A549 (cell line): ENCODE results near the gene KSR2. TPM values are rescaled to one million over a fixed set of nuclear protein-coding genes. Genes with fewer than 3 reads are reported as not detected.

Experiments
- ATAC-seq, 2 experiments: fragments of 200-7000 bp in 1 of 2; fragments of >200 bp in 1 of 2; cut with Nextera tagmentation in 1 of 2; cut with Tn5 transposase in 1 of 2; 3 replicates each; pipeline versions ENCODE4 v1.8.0 to v1.9.1; 2018 to 2020; ENCODE audit warnings: mild to moderate bottlenecking in 1 of 2, moderate library complexity in 1 of 2
- CTCF ChIA-PET: fragments of 300-600 bp; sonication (Branson Sonifier 250); formaldehyde crosslinking; extraction: SDS; loops from one replicate; lab custom pipeline; 2021; ENCODE audit warnings: antibody characterized with exemption, inconsistent platforms; lab: Yijun Ruan, JAX
- POLR2A ChIA-PET: fragments of 350-600 bp; formaldehyde crosslinking; extraction: SDS; loops from one replicate; lab custom pipeline; 2021; ENCODE audit warnings: antibody characterized with exemption, inconsistent platforms; lab: Yijun Ruan, JAX
- DNase-seq, 2 experiments: peaks; one replicate each; pipeline versions ENCODE4 v3.0.0 to v3.0.0-alpha.2; 2011 to 2016; ENCODE audit warnings: low read depth in 1 of 2, low spot score in 1 of 2
- FAIRE-seq: peaks from 2 replicates; lab custom pipeline; 2011; peaks lifted over from hg19 to GRCh38; lab: Jason Lieb, UNC
- H3K27ac ChIP-seq, 2 experiments: fragments of >200 bp; sonication (Bioruptor Twin); formaldehyde crosslinking; 3 replicates each; pipeline ENCODE4 v1.5.1; 2016 to 2017
- H3K4me1 ChIP-seq: fragments of >200 bp; sonication (Bioruptor Twin); formaldehyde crosslinking; 3 replicates; pipeline ENCODE4 v1.6.1; 2016
- H3K4me2 ChIP-seq: fragments of >200 bp; sonication (Bioruptor Twin); formaldehyde crosslinking; 3 replicates; pipeline ENCODE4 v1.6.1; 2016
- H3K4me3 ChIP-seq: fragments of >200 bp; sonication (Bioruptor Twin); formaldehyde crosslinking; 3 replicates; pipeline ENCODE4 v1.5.1; 2016
- H3K9me3 ChIP-seq: fragments of >200 bp; sonication (Bioruptor Twin); formaldehyde crosslinking; 3 replicates; pipeline ENCODE4 v1.6.1; 2016
- BHLHE40 ChIP-seq: IDR thresholded peaks from 2 replicates; pipeline ENCODE4 v1.6.1; 2012; ENCODE audit warnings: low read depth, low read length, inconsistent platforms
- CBX2 ChIP-seq: fragments of 200-600 bp; sonication (generic); IDR thresholded peaks from 2 replicates; pipeline ENCODE4 v1.6.1; 2016; ENCODE audit warnings: low read depth, mild to moderate bottlenecking, borderline replicate concordance
- CBX8 ChIP-seq: fragments of 200-600 bp; sonication (generic); IDR thresholded peaks from 2 replicates; pipeline ENCODE4 v1.6.1; 2016
- CHD2 ChIP-seq: fragments of 150-350 bp; IDR thresholded peaks from 2 replicates; pipeline ENCODE4 v1.6.1; 2014; ENCODE audit warnings: low read length; ENCODE audit not compliant: partially characterized antibody
- E2F6 ChIP-seq: IDR thresholded peaks from 2 replicates; pipeline ENCODE4 v1.6.1; 2012; ENCODE audit warnings: low read depth, borderline replicate concordance
- EHF ChIP-seq: fragments of 250-450 bp; sonication (Bioruptor Pico); IDR thresholded peaks from 2 replicates; pipeline ENCODE4 v1.5.0; 2020; ENCODE audit warnings: mild to moderate bottlenecking
- EHMT2 ChIP-seq: fragments of 200-600 bp; sonication (generic); IDR thresholded peaks from 2 replicates; pipeline ENCODE4 v1.6.1; 2016; ENCODE audit warnings: antibody characterized with exemption, low read depth, mild to moderate bottlenecking, moderate library complexity
- ESRRA ChIP-seq: fragments of 150-350 bp; IDR thresholded peaks from 2 replicates; pipeline ENCODE4 v1.6.1; 2014; ENCODE audit warnings: mild to moderate bottlenecking, low read length, borderline replicate concordance
- FOSL2 ChIP-seq, 2 experiments: fragments of 450-650 bp in 1 of 2; fragments of >200 bp in 1 of 2; sonication (Bioruptor Twin) in 1 of 2; formaldehyde crosslinking; IDR thresholded peaks; 2 replicates each; pipeline versions ENCODE4 v1.5.0 to v1.6.1; 2016 to 2020; ENCODE audit warnings: mild to moderate bottlenecking in 1 of 2, moderate library complexity in 1 of 2
- GATA3 ChIP-seq: IDR thresholded peaks from 2 replicates; pipeline ENCODE4 v1.6.1; 2012; ENCODE audit warnings: borderline replicate concordance
- HOXA7 ChIP-seq: fragments of 250-450 bp; sonication (Bioruptor Pico); IDR thresholded peaks from 2 replicates; pipeline ENCODE4 v1.5.0; 2020; ENCODE audit warnings: mild to moderate bottlenecking, moderate library complexity
- MAZ ChIP-seq: fragments of 150-350 bp; IDR thresholded peaks from 2 replicates; pipeline ENCODE4 v1.6.1; 2014; ENCODE audit warnings: antibody characterized with exemption, low read depth, low read length, borderline replicate concordance
- MYC ChIP-seq: IDR thresholded peaks from 2 replicates; pipeline ENCODE4 v1.6.1; 2012; ENCODE audit warnings: mild to moderate bottlenecking, inconsistent platforms, low read length, improper control_type of control experiment, borderline replicate concordance
- NPAS2 ChIP-seq: fragments of 250-450 bp; sonication (Bioruptor Pico); IDR thresholded peaks from 2 replicates; pipeline ENCODE4 v1.8.0; 2022; ENCODE audit warnings: mild to moderate bottlenecking, moderate library complexity, borderline replicate concordance
- NR3C1 ChIP-seq: fragments of >200 bp; sonication (Bioruptor Twin); formaldehyde crosslinking; IDR thresholded peaks from 3 replicates; pipeline ENCODE4 v1.6.1; 2017
- PHF8 ChIP-seq: fragments of 200-600 bp; sonication (generic); IDR thresholded peaks from 2 replicates; pipeline ENCODE4 v1.6.1; 2016; ENCODE audit warnings: low read depth, mild to moderate bottlenecking, antibody characterized with exemption, moderate library complexity, borderline replicate concordance
- POLR2AphosphoS2 ChIP-seq: conservative IDR thresholded peaks from 2 replicates; pipeline ENCODE4 v1.6.1; 2012; ENCODE audit warnings: low read length, improper control_type of control experiment, inconsistent platforms
- RAD21 ChIP-seq, 2 experiments: fragments of >200 bp in 1 of 2; sonication (Bioruptor Twin) in 1 of 2; formaldehyde crosslinking in 1 of 2; IDR thresholded peaks in 1 of 2; conservative IDR thresholded peaks in 1 of 2; 2 replicates in 1 of 2; 3 replicates in 1 of 2; pipeline ENCODE4 v1.6.1; 2012 to 2018; ENCODE audit warnings: inconsistent platforms in 1 of 2
- RFX5 ChIP-seq: fragments of 450-650 bp; IDR thresholded peaks from 2 replicates; pipeline ENCODE4 v1.7.1; 2014; ENCODE audit warnings: antibody characterized with exemption, mild to moderate bottlenecking, moderate library complexity
- TFCP2L1 ChIP-seq: fragments of 250-450 bp; sonication (Bioruptor Pico); IDR thresholded peaks from 2 replicates; pipeline ENCODE4 v1.5.0; 2021; ENCODE audit warnings: mild to moderate bottlenecking
- ZC3H11A ChIP-seq: fragments of 450-650 bp; IDR thresholded peaks from 2 replicates; pipeline ENCODE4 v1.6.1; 2014; ENCODE audit warnings: antibody characterized with exemption, mild to moderate bottlenecking
- ZNF302 ChIP-seq: fragments of 250-450 bp; sonication (Bioruptor Pico); IDR thresholded peaks from 2 replicates; pipeline ENCODE4 v1.9.0; 2021; ENCODE audit warnings: inconsistent platforms, mild to moderate bottlenecking, moderate library complexity
- WGBS: methylation state at CpG from one replicate; pipeline ENCODE4 v1.1.6; 2017; ENCODE audit errors: missing lambda C conversion rate; 5-methylcytosine and 5-hydroxymethylcytosine counted together
- polyA plus RNA-seq, 4 experiments: library from polyadenylated mRNA; depleted of rRNA in 3 of 4; stranded (reverse); fragments of >200 nt; fragmentation: RNase III in 1 of 4; extraction: RNeasy Plus Mini Kit Qiagen cat#74134 plus additional on column Dnase treatment in 1 of 4; gene quantifications; 2 replicates in 3 of 4; 3 replicates in 1 of 4; pipeline ENCODE4 v1.2.3, GENCODE V29; 2011 to 2017
- TF ChIP-seq, protein P1 (sequence below): fragments of 250-450 bp; sonication (Bioruptor Pico); IDR thresholded peaks from 2 replicates; pipeline ENCODE4 v1.5.0; 2021; ENCODE audit warnings: mild to moderate bottlenecking, moderate library complexity, borderline replicate concordance
- TF ChIP-seq, protein P2 (sequence below): IDR thresholded peaks from 2 replicates; pipeline ENCODE4 v1.6.1; 2012

The KSR2 gene
- polyA plus RNA-seq, 2 of the 4 experiments (the other 2 are of a cell fraction), result 0.37 to 1.2 TPM

DNA sequence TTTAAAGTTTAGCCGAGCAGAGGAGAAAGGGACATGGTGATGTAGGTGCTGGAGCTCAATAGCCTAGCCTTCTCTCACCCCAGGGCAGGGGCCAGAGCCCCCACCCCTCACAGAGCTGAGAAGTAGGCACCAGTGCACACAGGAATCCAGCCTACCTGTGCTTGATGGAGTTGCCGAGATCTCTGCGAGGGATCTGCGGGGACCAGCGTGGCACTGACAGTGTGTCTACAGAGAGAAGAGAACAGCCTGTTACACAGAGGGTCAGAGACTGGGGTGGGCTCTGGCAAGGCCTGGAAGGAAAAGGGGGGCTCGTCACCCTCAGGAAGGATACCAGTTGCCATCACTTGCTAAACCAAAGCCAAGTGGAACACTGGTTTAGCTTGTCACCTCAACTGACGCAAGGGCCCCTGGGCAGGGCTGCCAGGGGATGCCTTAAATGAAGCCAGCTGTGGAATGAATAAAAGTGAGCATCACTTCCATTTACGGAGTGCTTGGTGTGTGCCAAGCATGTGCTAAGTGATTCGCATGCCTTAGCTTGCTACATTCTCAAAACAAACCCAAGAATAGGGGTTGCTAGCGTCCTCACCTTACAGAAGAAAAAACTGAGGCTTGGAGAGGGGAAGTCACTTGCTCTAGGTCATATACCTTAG, 386.5 kb downstream of the KSR2 start:
- H3K4me1 ChIP-seq, result 0 out of 3 replicates have a peak, but pooled peaks cover 11% of the 10 kb centered on the region
- FAIRE-seq, result no peak
- ChIA-PET POLR2A (no interaction called here), CTCF (interaction anchor here (0.9 to 17.7 kb wide), 4 partner anchors 212 to 369 kb away, joined by 3 to 315 read pairs (median 8); no protein-coding TSS in a partner anchor)
- DNase-seq, result no peak
- TF ChIP-seq PHF8 (no peak), BHLHE40 (no peak), MAZ (no peak), ZNF302 (CRISPR knock-in tag) (no peak)
- TF ChIP-seq, protein P1, sequence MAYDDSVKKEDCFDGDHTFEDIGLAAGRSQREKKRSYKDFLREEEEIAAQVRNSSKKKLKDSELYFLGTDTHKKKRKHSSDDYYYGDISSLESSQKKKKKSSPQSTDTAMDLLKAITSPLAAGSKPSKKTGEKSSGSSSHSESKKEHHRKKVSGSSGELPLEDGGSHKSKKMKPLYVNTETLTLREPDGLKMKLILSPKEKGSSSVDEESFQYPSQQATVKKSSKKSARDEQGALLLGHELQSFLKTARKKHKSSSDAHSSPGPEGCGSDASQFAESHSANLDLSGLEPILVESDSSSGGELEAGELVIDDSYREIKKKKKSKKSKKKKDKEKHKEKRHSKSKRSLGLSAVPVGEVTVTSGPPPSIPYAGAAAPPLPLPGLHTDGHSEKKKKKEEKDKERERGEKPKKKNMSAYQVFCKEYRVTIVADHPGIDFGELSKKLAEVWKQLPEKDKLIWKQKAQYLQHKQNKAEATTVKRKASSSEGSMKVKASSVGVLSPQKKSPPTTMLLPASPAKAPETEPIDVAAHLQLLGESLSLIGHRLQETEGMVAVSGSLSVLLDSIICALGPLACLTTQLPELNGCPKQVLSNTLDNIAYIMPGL (CRISPR knock-in tag), result no peak
- H3K4me2 ChIP-seq, result no peak overlapping the region
- ATAC-seq, result no peak
- H3K4me3 ChIP-seq, result no peak overlapping the region
- no peaks in the 10 kb centered on the region for H3K9me3 ChIP-seq
- WGBS, result 71% methylated on average over 10 of the region's 10 CpGs
- no peak overlapping the region for H3K27ac ChIP-seq

DNA sequence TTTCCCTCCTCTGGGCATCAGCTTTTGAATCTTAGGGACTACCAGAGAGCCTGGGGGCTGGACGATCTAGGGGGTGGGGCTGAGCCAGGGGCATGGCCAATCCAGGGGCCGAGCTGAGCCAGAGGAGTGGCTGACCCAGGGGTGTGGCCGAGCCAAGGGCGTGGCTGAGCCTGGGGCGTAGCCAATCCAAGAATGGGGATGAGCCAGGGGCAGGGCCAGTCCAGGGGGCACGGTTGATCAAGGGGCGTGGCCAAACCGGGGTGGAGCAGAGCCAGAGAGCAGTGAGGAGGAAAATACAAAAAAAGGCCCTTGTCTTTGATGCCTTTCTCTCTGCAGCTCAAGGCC, 388.1 kb downstream of the KSR2 start:
- 32% methylated on average over 7 of the region's 8 CpGs for WGBS
- Histone ChIP-seq H3K9me3 (no peaks in the 10 kb centered on the region), H3K4me3 (no peak overlapping the region), H3K4me1 (0 out of 3 replicates have a peak, but pooled peaks cover 11% of the 10 kb centered on the region), H3K27ac (no peak overlapping the region), H3K4me2 (peak overlapping the region; percentile 9; the same call in 1 of the 3 replicates)
- peak; percentile 73 to 96; a peak in 5 of 6 replicates for ATAC-seq
- ChIA-PET POLR2A (no interaction called here), CTCF (interaction anchor here (1.0 to 17.7 kb wide), 4 partner anchors 8 to 257 kb away, joined by 3 to 315 read pairs (median 8); no protein-coding TSS in a partner anchor)
- DNase-seq, result peak; percentile 36 to 66
- TF ChIP-seq RAD21 (conservative IDR thresholded peaks at IDR 0.05 in 1 of 2, IDR thresholded peaks at IDR 0.05 in 1 of 2), result no peak
- TF ChIP-seq FOSL2 (IDR thresholded peaks at IDR 0.05), result no peak
- TF ChIP-seq FOSL2 (CRISPR knock-in tag; IDR thresholded peaks at IDR 0.05), result no peak
- no peak for FAIRE-seq

DNA sequence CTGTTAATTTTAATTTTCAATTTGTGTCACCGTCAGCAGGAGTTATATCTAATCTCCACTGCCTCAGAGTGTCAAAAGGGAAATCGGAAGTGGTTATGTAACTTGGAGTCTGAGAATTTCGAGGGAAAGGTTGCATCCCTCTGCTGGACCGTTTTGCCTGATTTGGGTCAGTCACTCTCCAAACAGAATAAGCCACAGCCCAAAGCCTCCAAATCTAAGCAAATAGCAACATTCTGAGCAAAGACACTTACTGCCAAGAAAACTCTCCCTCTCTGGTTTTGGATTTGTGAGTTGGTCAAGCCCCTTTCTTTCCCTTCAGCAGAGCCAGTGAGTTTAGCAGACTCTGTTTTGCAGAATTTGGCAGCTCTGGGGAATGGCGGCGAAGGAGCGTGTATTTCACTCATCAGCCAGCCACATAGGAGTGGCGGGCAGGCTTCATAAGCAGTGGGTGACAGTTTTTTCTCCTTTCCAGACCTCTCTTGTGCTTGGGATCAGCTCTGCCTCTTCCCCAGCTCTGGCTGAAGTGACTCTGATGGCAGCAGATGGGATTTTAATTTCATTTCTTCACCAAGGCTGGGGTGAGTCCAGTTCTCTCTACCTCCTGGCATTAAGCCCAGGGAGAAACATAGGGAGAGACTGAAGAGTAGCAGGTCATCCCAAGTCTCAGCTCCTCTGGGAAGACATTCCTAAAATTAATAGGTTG, 388.6 kb downstream of the KSR2 start:
- 68% methylated on average over 8 of the region's 8 CpGs for WGBS
- no peak for DNase-seq
- no peak for FAIRE-seq
- ATAC-seq, result peak in 1 of 2 experiments; percentile 7; a peak in 2 of 6 replicates
- ChIA-PET CTCF (interaction anchor here (1.0 to 17.7 kb wide), 3 partner anchors 9 to 257 kb away, joined by 3 to 315 read pairs (median 4); no protein-coding TSS in a partner anchor), POLR2A (no interaction called here)
- H3K4me1 ChIP-seq, result 0 out of 3 replicates have a peak, but pooled peaks cover 11% of the 10 kb centered on the region
- peak overlapping the region; percentile 9; the same call in 1 of the 3 replicates for H3K4me2 ChIP-seq
- no peak for TF ChIP-seq HOXA7 (CRISPR knock-in tag)
- TF ChIP-seq RFX5, result no peak
- no peak for TF ChIP-seq E2F6
- no peak for TF ChIP-seq MYC
- no peak for TF ChIP-seq POLR2AphosphoS2
- no peak for TF ChIP-seq CBX8
- no peak for TF ChIP-seq EHF (CRISPR knock-in tag)
- no peak for TF ChIP-seq NPAS2
- no peak for TF ChIP-seq ESRRA
- no peak for TF ChIP-seq EHMT2
- no peak for TF ChIP-seq CHD2
- TF ChIP-seq, protein P2, sequence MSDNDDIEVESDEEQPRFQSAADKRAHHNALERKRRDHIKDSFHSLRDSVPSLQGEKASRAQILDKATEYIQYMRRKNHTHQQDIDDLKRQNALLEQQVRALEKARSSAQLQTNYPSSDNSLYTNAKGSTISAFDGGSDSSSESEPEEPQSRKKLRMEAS, result no peak
- no peak for TF ChIP-seq TFCP2L1 (CRISPR knock-in tag)
- TF ChIP-seq ZC3H11A, result no peak
- TF ChIP-seq CBX2, result no peak
- TF ChIP-seq NR3C1, result no peak
- no peak for TF ChIP-seq GATA3
- H3K27ac ChIP-seq, result no peak overlapping the region
- no peak overlapping the region for H3K4me3 ChIP-seq
- no peaks in the 10 kb centered on the region for H3K9me3 ChIP-seq
